ENCODE data around the gene PABPC4L. TPM values are rescaled to one million over a fixed set of nuclear protein-coding genes. Genes with fewer than 3 reads are reported as not detected.

PABPC4L gene
- total RNA-seq, 4 donors from 2014 or later: 0.09 to 0.51 (median 0.39) TPM; not detected in 1

DNA sequence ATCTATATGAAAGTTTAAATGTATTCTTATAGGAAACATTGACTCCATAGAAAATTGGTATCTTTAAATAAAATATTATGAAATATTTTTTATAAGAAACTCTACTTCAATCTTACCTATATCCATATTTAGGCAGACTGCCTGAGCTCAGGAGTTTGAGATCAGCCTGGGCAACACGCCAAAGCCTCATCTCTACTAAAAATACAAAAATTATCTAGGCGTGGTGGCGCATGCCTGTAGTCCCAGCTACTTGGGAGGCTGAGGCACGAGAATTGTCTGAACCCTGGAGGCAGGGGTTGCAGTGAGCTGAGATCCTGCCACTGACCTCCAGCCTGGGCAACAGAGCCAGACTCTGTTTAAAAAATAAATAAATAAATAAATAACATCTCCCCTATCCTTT is 47.5 kb downstream of the PABPC4L start:
- in situ Hi-C loops (cut with MboI; ENCODE audit: low sequenced_read_pairs in 4 of 4): no loop called here
- Histone ChIP-seq H3K27me3 (no peaks in the 10 kb centered on the region), H3K27ac (no peak overlapping the region), H3K9me3 (no peaks in the 10 kb centered on the region), H3K4me1 (no peaks in the 10 kb centered on the region), H3K4me3 (no peak overlapping the region), H3K36me3 (no peaks in the 10 kb centered on the region)
- DNase-seq (no peak), ATAC-seq (no peak)
- TF ChIP-seq, protein P1, sequence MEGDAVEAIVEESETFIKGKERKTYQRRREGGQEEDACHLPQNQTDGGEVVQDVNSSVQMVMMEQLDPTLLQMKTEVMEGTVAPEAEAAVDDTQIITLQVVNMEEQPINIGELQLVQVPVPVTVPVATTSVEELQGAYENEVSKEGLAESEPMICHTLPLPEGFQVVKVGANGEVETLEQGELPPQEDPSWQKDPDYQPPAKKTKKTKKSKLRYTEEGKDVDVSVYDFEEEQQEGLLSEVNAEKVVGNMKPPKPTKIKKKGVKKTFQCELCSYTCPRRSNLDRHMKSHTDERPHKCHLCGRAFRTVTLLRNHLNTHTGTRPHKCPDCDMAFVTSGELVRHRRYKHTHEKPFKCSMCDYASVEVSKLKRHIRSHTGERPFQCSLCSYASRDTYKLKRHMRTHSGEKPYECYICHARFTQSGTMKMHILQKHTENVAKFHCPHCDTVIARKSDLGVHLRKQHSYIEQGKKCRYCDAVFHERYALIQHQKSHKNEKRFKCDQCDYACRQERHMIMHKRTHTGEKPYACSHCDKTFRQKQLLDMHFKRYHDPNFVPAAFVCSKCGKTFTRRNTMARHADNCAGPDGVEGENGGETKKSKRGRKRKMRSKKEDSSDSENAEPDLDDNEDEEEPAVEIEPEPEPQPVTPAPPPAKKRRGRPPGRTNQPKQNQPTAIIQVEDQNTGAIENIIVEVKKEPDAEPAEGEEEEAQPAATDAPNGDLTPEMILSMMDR (IDR thresholded peaks at IDR 0.05 in 4 of 5, conservative IDR thresholded peaks at IDR 0.05 in 1 of 5): no peak
- TF ChIP-seq POLR2A (IDR thresholded peaks at IDR 0.05): no peak
- intact Hi-C loops (cut with DNase I; ENCODE audit: low total_unique reads): no loop called here

DNA sequence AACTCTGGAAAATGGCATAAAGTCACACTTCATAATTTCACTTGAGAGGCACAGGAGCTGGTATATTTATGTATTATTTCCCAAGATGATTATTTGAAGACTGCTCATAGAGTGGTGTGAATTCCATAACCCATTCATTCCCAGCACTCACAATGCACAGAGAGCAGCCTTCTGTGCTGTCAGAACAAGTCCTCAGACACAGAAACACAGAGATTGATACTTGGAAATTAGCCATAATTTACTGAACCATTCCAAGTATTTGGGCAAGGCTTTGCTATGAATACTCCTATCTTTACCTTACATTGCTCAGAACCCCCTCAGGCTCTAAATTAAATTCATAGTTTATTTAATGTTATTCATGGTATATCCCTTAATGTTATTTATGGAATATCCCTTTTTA is 53.6 kb downstream of the PABPC4L start:
- in situ Hi-C loops (cut with MboI; ENCODE audit: low sequenced_read_pairs in 4 of 4): no loop called here
- no peaks in the 10 kb centered on the region for H3K4me1 ChIP-seq
- intact Hi-C loops (cut with DNase I; ENCODE audit: low total_unique reads): no loop called here
- ATAC-seq (no peak), DNase-seq (no peak)
- H3K27me3 ChIP-seq: no peaks in the 10 kb centered on the region
- no peak overlapping the region for H3K27ac ChIP-seq
- H3K9me3 ChIP-seq: no peaks in the 10 kb centered on the region
- no peak overlapping the region for H3K4me3 ChIP-seq
- no peaks in the 10 kb centered on the region for H3K36me3 ChIP-seq
- TF ChIP-seq, protein P1 (IDR thresholded peaks at IDR 0.05 in 4 of 5, conservative IDR thresholded peaks at IDR 0.05 in 1 of 5): no peak
- TF ChIP-seq POLR2A (IDR thresholded peaks at IDR 0.05): no peak

All from gastrocnemius medialis (tissue), 4 donors.